Smooth muscle cell of trachea (primary cell): ENCODE data around the gene ZNF550. TPM values are rescaled to one million over a fixed set of nuclear protein-coding genes. Genes with fewer than 3 reads are reported as not detected.

ENCODE experiments used
- total RNA-seq: library from RNA; depleted of rRNA; stranded (reverse); fragments of >200 nt; gene quantifications from 2 replicates; pipeline ENCODE4 v1.2.1, GENCODE V29; 2014

ZNF550 gene
- total RNA-seq, result 7.3 and 10.5 TPM in 2 replicates

GRCh38 chr19:57559404-57560025 lies at the start of gene ZNF550:
Gene ZNF550, minus strand, starts transcription at chr19:57559863. Its CDS starts 181 bp downstream, at chr19:57559682.

GRCh38 chr19:57599761-57600383 lies 40.2 kb upstream of the ZNF550 start, which contains the start of gene ZNF530:
Gene ZNF530, plus strand, starts transcription at chr19:57599885. Its CDS starts 4,461 bp downstream, at chr19:57604346.

GRCh38 chr19:57583521-57584416 lies 24.1 kb upstream of the ZNF550 start, which contains the start of gene ZIK1:
Gene ZIK1, plus strand, starts transcription at chr19:57584145. Its CDS starts 212 bp downstream, at chr19:57584357.

GRCh38 chr19:57578487-57579205 lies 19.0 kb upstream of the ZNF550 start, which contains the start of gene ZNF416:
Gene ZNF416, minus strand, starts transcription at chr19:57578911. Its CDS starts 207 bp downstream, at chr19:57578704.

GRCh38 chr19:57527136-57527881 lies 32.4 kb downstream of the ZNF550 start, which contains the start of gene ZNF549:
Gene ZNF549, plus strand, starts transcription at chr19:57527356. Its CDS starts 218 bp downstream, at chr19:57527574.

GRCh38 chr19:57499680-57500395 lies 59.8 kb downstream of the ZNF550 start, which contains the start of gene ZNF773:
Gene ZNF773, plus strand, starts transcription at chr19:57499938. Its CDS starts 143 bp downstream, at chr19:57500081.

GRCh38 chr19:57487477-57488298 lies 72.0 kb downstream of the ZNF550 start, which contains the start of gene ZNF419:
Gene ZNF419, plus strand, starts transcription at chr19:57487750. Its CDS starts 201 bp downstream, at chr19:57487951.

Other genes with a start within 250 kb of the ZNF550 start
- gene ZNF543, start 239.4 kb downstream of the ZNF550 start, total RNA-seq, result 9.9 and 12.7 TPM in 2 replicates
- gene ZNF304, start 208.6 kb downstream of the ZNF550 start, total RNA-seq, result 12.6 and 14.0 TPM in 2 replicates
- gene TRAPPC2B, start 196.3 kb downstream of the ZNF550 start, total RNA-seq, result 14.7 and 16.7 TPM in 2 replicates
- gene ZNF547, start 196.3 kb downstream of the ZNF550 start, total RNA-seq, result 5.1 and 7.0 TPM in 2 replicates
- 25.6 and 28.8 TPM in 2 replicates for gene ZNF548, start 170.0 kb downstream of the ZNF550 start, total RNA-seq
- 14.1 and 16.0 TPM in 2 replicates for gene ZNF17, start 148.7 kb downstream of the ZNF550 start, total RNA-seq
- 6.5 and 8.9 TPM in 2 replicates for gene ZNF749, start 124.5 kb downstream of the ZNF550 start, total RNA-seq
- 0.83 and 1.2 TPM in 2 replicates for gene VN1R1, start 102.7 kb downstream of the ZNF550 start, total RNA-seq
- 20.0 and 28.7 TPM in 2 replicates for gene ZNF772, start 82.3 kb downstream of the ZNF550 start, total RNA-seq
- 13.7 and 19.1 TPM in 2 replicates for gene ZNF419, start 72.1 kb downstream of the ZNF550 start, total RNA-seq
- 26.2 and 40.7 TPM in 2 replicates for gene ZNF773, start 59.9 kb downstream of the ZNF550 start, total RNA-seq
- gene ZNF549, start 32.5 kb downstream of the ZNF550 start, total RNA-seq, result 5.6 and 6.3 TPM in 2 replicates
- 6.8 and 6.9 TPM in 2 replicates for gene ZNF416, start 19.0 kb upstream of the ZNF550 start, total RNA-seq
- 7.0 and 8.1 TPM in 2 replicates for gene ZIK1, start 24.3 kb upstream of the ZNF550 start, total RNA-seq
- 2.0 and 4.2 TPM in 2 replicates for gene ZNF530, start 40.0 kb upstream of the ZNF550 start, total RNA-seq
- 21.5 and 28.4 TPM in 2 replicates for gene ZNF134, start 54.4 kb upstream of the ZNF550 start, total RNA-seq
- 12.4 and 12.7 TPM in 2 replicates for gene ZNF211, start 73.3 kb upstream of the ZNF550 start, total RNA-seq
- gene ZSCAN4, start 109.1 kb upstream of the ZNF550 start, total RNA-seq, result not detected in 2 replicates
- 6.0 and 8.9 TPM in 2 replicates for gene ZNF551, start 122.1 kb upstream of the ZNF550 start, total RNA-seq
- gene ZNF154, start 149.3 kb upstream of the ZNF550 start, total RNA-seq, result 4.9 and 5.3 TPM in 2 replicates
- gene ZNF671, start 167.8 kb upstream of the ZNF550 start, total RNA-seq, result 13.9 and 15.3 TPM in 2 replicates
- gene ZNF776, start 187.0 kb upstream of the ZNF550 start, total RNA-seq, result 12.4 and 16.0 TPM in 2 replicates
- 17.5 and 20.1 TPM in 2 replicates for gene ZNF586, start 209.8 kb upstream of the ZNF550 start, total RNA-seq